ENCODE measurements around the gene LATS1. TPM values are rescaled to one million over a fixed set of nuclear protein-coding genes. Genes with fewer than 3 reads are reported as not detected.
A peak's percentile ranks its signal among the peaks of the same experiment; 100 is the strongest.

LATS1 gene
- total RNA-seq, 1 donor from 2014 or later = 7.1 TPM

DNA sequence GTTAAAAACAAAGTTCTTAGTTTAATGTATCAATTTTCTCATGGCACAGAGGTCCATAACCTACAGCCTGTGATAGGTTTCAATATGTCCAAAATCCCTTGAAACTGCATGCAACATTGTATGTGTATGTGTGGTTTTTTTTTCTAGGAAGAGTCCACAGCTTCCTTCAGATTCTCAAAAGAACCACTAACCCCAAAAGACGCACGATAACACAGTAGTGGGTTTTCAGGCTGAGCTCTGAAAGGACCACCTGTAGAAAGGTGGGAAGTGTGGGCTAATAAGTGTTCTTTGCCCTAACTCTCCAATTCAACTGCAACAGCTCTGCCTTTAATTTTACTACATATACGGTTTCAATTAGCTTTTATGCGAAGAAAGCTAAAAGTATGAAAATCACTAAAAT is 57.9 kb downstream of the LATS1 start:
- no peak for DNase-seq (ENCODE audit: low read depth in 2 of 2)

DNA sequence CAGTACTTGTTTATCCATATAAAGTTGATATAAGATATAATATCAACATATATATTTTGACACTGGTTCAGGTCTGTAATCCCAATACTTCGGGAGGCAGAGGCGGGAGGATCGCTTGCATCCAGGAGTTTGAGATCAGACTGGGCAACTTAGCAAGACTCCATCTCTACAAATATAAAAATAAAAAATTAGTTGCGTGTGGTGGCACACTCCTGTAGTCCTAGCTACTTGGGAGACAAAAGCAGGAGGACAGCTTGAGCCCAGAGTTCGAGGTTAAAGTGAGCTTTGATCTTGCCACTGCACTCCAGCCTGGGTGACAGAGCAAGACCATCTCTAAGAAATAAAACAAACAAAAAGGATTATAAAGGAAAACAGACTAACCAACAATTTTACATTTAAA is 60.5 kb downstream of the LATS1 start:
- DNase-seq (ENCODE audit: low read depth in 2 of 2) = no peak

DNA sequence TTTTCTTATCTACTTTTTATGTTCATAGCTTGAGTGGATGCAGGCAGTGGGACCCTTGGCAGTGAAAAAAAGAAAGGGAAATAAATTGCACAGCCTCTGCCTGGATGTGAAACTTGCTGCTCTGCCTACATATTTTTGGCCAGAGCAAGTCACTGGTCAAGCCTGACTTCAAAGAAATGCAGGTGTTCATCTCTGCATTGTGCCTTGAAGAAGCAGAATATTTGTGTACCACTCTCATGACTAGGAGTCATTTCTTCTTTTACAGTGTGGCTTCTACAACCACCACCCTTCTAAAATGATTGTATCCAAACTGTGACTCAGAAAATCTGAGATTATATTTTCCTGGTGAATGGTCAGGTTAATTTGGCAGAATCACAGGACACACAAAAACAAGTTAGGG is 66.8 kb downstream of the LATS1 start:
- DNase-seq (ENCODE audit: low read depth in 2 of 2) = no peak

DNA sequence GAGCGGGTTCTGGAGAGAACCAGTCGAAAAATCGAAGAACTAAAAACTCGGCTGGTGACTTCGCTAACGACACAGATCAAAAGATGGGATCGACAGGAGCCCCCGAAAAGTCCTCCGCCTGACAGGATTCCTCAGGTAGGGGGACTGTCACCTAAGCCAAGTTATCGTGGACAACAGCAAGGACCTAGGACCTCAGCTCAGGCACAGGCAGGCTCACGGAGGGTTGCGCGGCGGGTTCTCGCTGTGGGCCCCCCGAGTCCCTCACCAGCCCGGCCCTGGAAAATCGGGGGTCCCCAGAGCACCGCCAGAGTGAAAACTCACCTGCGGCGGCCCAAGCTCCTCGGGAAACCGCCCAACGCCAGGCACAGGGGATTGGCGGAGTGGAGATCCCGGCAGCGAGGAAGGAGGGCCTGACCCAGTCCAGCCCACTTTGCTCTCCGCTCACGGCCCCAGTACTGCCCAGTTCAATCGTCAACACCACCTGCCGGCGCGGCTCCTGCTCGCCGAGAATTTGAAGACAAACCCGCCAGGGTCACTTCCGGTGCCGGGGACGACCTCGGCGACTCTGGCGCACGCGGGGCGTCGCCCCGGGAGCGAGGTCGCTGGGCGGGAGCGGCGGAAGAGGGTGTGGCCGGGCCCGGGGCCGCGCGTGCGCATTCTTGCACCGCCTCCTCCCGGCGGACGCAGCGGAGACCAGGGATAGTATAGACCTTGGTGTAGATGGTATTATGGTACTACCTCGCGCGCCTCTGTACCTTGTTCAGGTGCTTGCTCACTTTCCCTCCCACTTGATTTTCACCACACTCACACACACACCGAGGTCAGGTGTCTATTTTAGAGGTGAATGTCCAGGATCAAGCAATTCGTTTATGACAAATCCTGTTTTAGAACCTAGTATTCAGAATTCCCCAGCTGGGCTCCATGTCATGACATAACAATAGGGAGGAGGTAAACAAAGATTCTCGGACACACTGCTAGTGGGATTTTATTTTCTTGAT is 69.5 kb downstream of the LATS1 start, which contains the start of gene KATNA1:
KATNA1 (minus strand) TSS at position 567 of the 998 bp plus-strand sequence. CDS start 10,167 bp downstream, outside the sequence.
- DNase-seq (ENCODE audit: low read depth in 2 of 2) = peak; percentile 77 to 82

DNA sequence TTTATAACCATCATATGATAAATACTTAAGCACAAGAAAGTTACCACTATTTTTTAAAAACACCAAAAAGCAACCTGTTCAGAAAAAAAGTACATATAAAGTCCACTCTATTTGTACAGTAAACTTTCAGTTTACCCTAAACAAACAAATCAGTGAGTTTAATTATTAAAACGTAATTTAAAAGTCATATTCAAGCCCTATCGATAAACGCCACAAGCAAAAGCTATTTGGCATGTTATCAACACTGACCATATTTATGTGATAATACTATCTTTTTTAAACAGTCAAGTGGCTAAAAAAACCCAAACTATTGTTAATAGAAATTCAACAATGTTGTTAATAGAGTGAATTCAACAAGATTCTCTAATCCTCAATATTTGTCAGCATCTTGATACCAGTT is 71.3 kb downstream of the LATS1 start:
- DNase-seq (ENCODE audit: low read depth in 2 of 2) = no peak

DNA sequence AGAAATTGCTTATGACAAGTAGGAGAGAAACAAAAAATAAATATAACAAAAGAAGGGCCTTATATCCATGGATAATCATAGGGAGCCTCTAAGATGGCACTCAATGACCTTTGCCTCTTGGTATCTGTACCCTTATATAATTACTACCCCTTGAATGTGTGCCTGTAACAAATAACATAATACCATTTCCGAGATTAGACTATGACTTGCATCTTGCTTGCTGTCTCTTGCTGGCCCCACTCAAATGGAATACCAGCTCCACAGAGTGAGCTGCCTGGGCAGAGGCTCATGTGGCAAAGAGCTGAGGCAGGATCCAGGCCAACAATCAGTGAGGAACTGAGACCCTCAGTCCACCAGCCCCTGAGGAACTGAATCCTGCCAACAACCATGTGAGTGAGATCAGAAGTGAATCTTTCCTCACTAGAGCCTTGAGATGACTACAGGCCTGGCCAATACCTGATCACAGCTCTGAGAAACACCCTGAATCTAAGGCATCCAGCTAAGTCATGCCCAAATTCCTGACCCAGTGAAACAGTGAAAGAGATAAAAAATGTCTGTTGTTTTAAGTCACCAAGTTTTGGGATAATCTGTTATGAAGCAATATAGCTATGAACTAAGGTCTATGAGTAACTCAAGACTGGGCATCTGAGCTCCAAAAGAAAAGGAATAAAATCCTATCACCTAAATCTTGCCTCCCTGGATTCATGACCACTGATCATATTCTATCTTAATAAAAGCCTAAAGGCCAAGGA is 74.9 kb downstream of the LATS1 start:
- DNase-seq (ENCODE audit: low read depth in 2 of 2) = no peak

DNA sequence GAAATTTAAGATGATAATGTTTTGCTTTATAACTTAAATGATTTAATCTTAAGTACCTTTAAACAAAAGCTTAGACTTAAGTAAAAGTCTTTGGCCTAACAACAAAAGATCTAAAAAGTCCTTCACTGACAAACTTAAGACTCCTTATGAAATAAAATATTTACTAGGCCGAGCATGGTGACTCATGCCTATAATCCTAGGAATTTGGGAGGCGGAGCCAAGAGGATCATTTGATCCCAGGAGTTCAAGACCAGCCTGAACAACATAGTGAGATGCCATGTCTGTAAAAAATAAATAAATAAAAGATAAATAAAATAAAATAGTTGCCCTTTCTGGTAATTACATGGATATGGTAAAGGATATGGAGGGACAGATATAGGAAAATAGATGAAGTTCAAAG is 81.8 kb downstream of the LATS1 start:
- peak in 1 of 2 donors; percentile 4 for DNase-seq (ENCODE audit: low read depth in 2 of 2)

DNA sequence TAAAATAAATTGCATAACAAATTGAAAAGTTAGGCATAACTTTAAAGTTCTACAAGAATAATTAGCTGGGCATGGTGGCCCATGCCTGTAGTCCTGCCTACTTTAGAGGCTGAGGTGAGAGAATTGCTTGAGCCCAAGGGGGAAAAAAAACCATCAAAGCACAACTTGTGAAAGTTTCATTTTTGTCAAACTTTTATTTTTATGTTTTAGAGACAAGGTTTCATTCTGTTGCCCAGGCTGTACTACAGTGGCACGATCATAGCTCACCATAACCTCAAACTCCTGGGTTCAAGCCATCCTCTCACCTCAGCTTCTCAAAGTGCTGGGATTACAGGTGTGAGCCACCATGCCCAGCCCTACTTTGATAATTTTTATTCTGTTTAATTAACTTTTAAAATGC is 83.6 kb downstream of the LATS1 start:
- DNase-seq (ENCODE audit: low read depth in 2 of 2) = no peak

DNA sequence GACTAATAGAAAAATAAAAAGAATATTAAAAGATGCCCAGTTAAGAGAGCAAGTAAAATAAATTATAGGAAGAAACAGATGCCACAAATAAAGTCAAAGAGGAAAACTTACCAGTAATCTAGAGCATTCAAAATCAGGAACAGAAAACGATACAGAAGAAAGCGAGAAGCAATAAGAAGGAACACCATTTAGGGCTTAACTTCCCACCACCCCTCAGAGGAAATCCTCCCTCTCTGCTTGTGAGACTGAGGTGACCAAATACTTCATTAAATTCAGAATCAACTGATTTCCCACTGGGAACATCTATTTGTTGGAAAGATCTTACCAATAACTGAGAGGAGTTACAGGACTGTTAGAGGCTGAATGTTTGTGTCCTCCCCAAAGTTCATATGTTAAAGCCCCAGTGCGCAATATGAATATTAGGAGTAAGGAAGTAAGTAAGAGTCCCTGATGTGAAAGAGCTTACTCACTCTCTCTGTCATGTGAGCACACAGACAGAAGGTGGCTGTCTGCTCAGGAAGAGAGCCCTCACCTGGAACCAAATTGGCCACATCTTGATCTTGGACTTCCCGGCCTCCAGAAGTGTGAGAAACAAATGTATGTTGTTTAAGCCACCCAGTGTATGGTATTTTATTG is 88.9 kb downstream of the LATS1 start:
- no peak for DNase-seq (ENCODE audit: low read depth in 2 of 2)

DNA sequence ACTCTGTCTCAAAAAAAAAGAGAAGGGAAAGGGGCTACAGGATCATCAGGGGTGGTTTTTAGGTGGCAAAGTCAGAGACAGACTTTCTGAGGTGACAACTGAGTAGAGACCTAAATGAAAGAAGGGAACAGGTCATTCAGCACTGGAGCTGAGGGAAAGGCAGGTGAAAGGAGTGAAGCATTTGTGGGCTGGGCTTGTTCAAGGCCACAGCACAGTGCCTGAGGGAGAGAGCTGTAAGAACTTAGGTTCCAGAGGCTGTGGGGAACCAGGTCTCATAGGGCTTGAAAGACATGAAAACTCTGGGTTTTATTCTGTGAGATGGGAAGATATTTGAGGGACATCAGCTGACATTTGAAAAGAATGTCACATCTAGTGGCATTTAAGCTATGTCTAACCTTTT is 90.2 kb downstream of the LATS1 start:
- no peak for DNase-seq (ENCODE audit: low read depth in 2 of 2)

DNA sequence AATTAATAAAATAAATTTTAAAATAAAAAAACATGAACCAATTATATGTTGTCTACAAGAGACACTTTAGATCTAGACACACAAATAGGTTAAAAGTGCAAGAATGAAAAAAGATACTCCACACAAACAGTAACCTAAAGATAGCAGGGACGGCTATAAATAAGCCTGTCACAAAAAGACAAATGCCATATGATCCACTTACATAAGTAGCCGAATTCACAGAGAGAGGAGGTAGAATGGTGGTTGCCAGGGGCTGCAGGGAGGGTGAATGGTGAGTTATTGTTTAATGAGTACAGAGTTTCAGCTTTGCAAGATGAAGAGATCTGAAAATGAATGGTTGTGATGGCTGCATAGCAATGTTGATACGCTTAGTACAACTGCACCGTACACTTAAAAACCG is 102.1 kb downstream of the LATS1 start:
- no peak for DNase-seq (ENCODE audit: low read depth in 2 of 2)

DNA sequence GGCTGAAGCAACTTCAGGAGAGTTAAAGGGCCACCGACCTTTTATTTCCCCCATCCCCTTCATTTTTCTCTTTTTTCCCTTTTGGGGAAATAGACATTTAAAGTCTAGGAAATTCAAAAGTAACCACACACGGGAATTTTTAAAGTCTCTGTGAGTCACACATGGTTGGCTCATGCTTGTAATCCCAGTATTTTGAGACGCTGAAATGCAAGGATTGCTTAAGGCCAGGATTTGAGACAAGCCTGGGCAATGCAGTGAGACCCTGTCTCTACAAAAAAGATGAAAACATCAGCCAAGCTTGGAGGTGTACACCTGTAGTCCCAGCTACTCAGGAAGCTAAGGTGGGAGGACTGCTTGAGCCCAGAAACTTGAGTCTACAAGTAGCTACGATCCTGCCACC is 103.6 kb downstream of the LATS1 start:
- no peak for DNase-seq (ENCODE audit: low read depth in 2 of 2)

DNA sequence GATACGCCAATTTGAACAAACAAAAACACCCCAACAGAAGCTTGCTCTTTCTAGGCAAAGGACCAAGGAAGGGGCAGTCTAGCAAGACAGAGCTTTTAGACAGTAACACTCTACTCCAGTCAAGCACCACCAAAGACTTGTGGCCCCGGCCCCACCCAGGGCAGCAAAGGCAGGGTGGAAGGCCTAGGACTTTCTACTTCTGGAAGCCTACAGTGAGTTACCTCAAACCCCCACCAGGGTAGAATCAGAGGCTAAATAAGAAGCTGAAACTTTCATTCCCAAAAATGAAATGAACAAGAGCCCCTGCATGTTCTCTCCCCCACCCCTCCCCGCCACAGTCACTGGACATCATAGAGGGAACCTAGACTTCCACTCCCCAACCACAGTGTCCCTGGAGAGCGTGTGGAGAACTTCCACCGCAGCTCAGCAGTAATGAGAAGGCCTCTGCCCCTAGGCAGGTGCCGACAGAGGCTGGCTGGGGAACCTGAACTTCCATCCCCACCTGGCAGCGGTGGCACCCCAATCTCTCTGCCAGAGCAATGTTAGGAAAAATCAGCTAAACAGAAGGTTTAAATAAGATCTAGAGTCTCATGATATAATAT is 109.4 kb downstream of the LATS1 start:
- DNase-seq (ENCODE audit: low read depth in 2 of 2) = no peak

Other genes with a start within 250 kb of the LATS1 start
- gene ZC3H12D, start 233.1 kb downstream of the LATS1 start, total RNA-seq = not detected in 2 replicates
- 18.1 and 21.8 TPM in 2 replicates for gene PPIL4, start 172.1 kb downstream of the LATS1 start, total RNA-seq
- 35.1 and 42.1 TPM in 2 replicates for gene GINM1, start 151.7 kb downstream of the LATS1 start, total RNA-seq
- gene KATNA1, start 69.4 kb downstream of the LATS1 start, total RNA-seq = 13.5 and 14.9 TPM in 2 replicates
- 15.9 and 19.6 TPM in 2 replicates for gene NUP43, start 28.4 kb upstream of the LATS1 start, total RNA-seq
- gene PCMT1, start 31.6 kb upstream of the LATS1 start, total RNA-seq = 74.0 and 76.7 TPM in 2 replicates
- 8.1 and 18.8 TPM in 2 replicates for gene LRP11, start 146.3 kb upstream of the LATS1 start, total RNA-seq
- under 0.01 TPM in 1 of 2 replicates, not detected in the other for gene RAET1E, start 180.0 kb upstream of the LATS1 start, total RNA-seq
- 0.20 and 0.22 TPM in 2 replicates for gene RAET1G, start 205.0 kb upstream of the LATS1 start, total RNA-seq
- 0.79 and 2.4 TPM in 2 replicates for gene ULBP2, start 223.9 kb upstream of the LATS1 start, total RNA-seq
- gene ULBP1, start 245.8 kb upstream of the LATS1 start, total RNA-seq = under 0.01 and 0.22 TPM in 2 replicates

Data from lung microvascular endothelial cell (primary cell).